Esophagus muscularis mucosa (tissue), 3 donors: ENCODE measurements around the gene LRP5.

Experiments
- CTCF ChIP-seq, 3 experiments: fragments of 200-600 bp in 2 of 3; fragments of 450-650 bp in 1 of 3; sonication (generic) in 2 of 3; IDR thresholded peaks; one replicate each; pipeline ENCODE4 v1.5.1; 2017 to 2019; ENCODE audit warnings: antibody characterized with exemption in 3 of 3, mild to moderate bottlenecking in 2 of 3, moderate library complexity in 1 of 3
- POLR2A ChIP-seq: fragments of 450-650 bp; IDR thresholded peaks from one replicate; pipeline ENCODE4 v1.6.1; 2017; ENCODE audit warnings: antibody characterized with exemption, moderate library complexity, mild to moderate bottlenecking, low read depth
- POLR2AphosphoS5 ChIP-seq, 2 donors: sonication (generic); formaldehyde crosslinking; IDR thresholded peaks; one replicate each; pipeline ENCODE4 v1.6.1; 2017; ENCODE audit warnings: antibody characterized with exemption in 2 of 2

GRCh38 chr11:68296344-68297051 lies 15.9 kb upstream of the LRP5 start:
- TF ChIP-seq CTCF (IDR thresholded peaks at IDR 0.05): no peak
- no peak for TF ChIP-seq POLR2AphosphoS5 (IDR thresholded peaks at IDR 0.05)
- TF ChIP-seq POLR2A: no peak
